HG03196 (cell line): ENCODE results near the gene PPP1R8.
"Not testable (repeated sequence)": the region's sequence is repeated elsewhere in the genome, so short reads cannot be mapped to it uniquely, and the experiment has no call there.

ENCODE experiments used
- ATAC-seq: cut with Tn5 transposase; IDR thresholded peaks from one replicate; pipeline ENCODE4 v1.9.1; 2021; ENCODE audit not compliant: unreplicated experiment

Gene PPP1R8

GRCh38 chr1:27831568-27832410, 1.2 kb downstream of the PPP1R8 start:
- ATAC-seq, result no peak

- no peak for ATAC-seq
These were observed 2.2 kb downstream of the PPP1R8 start for GRCh38 chr1:27832762-27833161.

- ATAC-seq, result no peak
These were observed 2.9 kb downstream of the PPP1R8 start for GRCh38 chr1:27833470-27833869.

- ATAC-seq, result no peak
These were observed 4.5 kb downstream of the PPP1R8 start for GRCh38 chr1:27835046-27835445.

GRCh38 chr1:27835501-27835900, 4.9 kb downstream of the PPP1R8 start:
- no peak for ATAC-seq

- ATAC-seq, result no peak
These were observed 19.4 kb downstream of the PPP1R8 start for GRCh38 chr1:27849951-27850350.

GRCh38 chr1:27855085-27855484, 24.5 kb downstream of the PPP1R8 start:
- no peak for ATAC-seq

- no peak for ATAC-seq
These were observed 26.2 kb downstream of the PPP1R8 start for GRCh38 chr1:27856561-27857343.

GRCh38 chr1:27857552-27857951, 27.0 kb downstream of the PPP1R8 start:
- ATAC-seq, result not testable (repeated sequence)

- peak; percentile 69 for ATAC-seq
These were observed 27.7 kb downstream of the PPP1R8 start for GRCh38 chr1:27858072-27858948.

GRCh38 chr1:27858949-27859576, 28.5 kb downstream of the PPP1R8 start:
- ATAC-seq, result no peak

- no peak for ATAC-seq
These were observed 30.9 kb downstream of the PPP1R8 start for GRCh38 chr1:27861436-27861835.

- no peak for ATAC-seq
These were observed 31.4 kb downstream of the PPP1R8 start for GRCh38 chr1:27862004-27862403.

GRCh38 chr1:27862671-27863537, 32.3 kb downstream of the PPP1R8 start:
- no peak for ATAC-seq

- no peak for ATAC-seq
These were observed 32.9 kb downstream of the PPP1R8 start for GRCh38 chr1:27863538-27863915.

- ATAC-seq, result no peak
These were observed 33.8 kb downstream of the PPP1R8 start for GRCh38 chr1:27864264-27864895.

- no peak for ATAC-seq
These were observed 35.2 kb downstream of the PPP1R8 start for GRCh38 chr1:27865821-27866220.

GRCh38 chr1:27868556-27868931, 38.0 kb downstream of the PPP1R8 start:
- no peak for ATAC-seq

- ATAC-seq, result peak; percentile 48
These were observed 38.5 kb downstream of the PPP1R8 start for GRCh38 chr1:27868932-27869718.
